Activated naive CD4-positive, alpha-beta T cell treated with anti-CD3 and anti-CD28 coated beads, Interleukin-2, amount 50 U/mL, for 16 hours (primary cell): ENCODE results near the gene VPS45.
"Not testable (repeated sequence)": the region's sequence is repeated elsewhere in the genome, so short reads cannot be mapped to it uniquely, and the experiment has no call there.

ENCODE experiments used
- DNase-seq: peaks from one replicate; pipeline ENCODE4 v3.0.0-alpha.2; 2020

VPS45 gene

DNA sequence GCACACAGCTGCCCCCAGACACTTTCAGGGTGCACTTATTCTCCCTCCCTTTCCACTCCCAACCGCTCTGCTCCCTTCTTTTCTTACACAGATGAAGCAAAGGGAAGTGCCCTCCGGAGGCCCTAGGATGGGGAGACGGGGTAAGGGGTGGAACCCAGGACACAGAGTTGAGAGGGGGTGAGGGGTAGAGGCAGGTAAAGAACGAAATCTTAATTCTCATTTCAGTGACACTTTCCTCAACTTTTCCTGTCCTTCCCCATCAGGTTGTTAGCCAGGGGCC lies 94.9 kb downstream of the VPS45 start:
- no peak for DNase-seq

DNA sequence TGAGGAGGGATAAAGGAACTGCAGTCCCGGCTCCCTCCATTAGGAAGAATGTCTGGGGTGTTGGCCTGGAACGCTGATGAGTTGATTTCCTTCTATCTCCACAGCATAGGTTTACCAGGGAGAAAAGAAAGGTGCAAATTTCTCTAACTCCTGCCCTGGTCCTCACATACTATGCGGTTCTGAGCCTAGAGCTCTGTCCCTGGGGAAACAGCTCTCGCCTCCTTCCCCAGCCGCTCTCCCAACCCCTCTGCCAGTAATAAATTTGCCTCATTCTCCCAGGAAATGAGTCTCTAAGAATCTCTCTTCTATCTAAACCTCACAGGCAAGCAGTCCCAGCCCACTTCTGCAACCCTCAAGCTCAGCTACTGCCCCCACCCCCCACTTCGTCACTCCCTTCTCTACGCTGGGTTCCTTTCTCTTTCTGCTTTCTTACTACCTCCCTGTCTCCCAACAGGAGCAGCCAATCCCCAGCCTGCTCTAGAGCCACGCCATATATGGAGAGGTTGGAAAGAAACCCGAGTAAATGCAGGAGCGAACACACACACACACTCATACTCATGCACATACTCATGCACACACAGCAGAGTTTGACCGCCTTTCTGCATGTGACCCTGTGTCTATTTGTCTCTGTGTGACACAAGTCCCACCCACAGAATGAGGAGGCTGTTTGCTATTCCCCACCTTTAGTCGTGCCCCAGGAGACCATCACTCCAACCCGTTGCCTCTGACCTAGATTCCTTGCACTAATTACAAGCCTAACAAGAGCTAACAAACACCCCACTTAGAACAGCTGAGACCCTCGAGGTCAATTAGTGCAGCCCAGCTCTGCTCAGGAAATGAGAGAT lies 95.5 kb downstream of the VPS45 start:
- DNase-seq, result peak; percentile 18

DNA sequence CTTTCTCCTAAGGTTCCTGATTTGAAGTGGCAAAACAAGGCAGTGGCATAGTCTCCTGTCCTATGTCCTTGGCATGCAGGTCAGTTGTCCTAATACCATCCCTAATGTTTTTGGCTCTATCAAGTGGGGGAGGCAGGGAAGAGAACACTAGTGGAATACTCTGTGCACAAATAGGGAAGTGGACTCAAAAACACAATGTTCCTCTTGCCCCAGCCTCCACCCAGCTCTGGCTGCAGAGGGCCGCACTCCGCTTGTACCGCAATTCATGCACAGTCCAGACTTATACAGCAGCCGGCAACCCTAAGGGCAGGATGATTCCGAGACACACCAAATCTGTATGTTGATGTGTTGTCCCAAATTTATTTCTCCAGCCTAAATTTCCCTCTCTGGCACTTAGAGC lies 96.6 kb downstream of the VPS45 start:
- DNase-seq, result no peak

DNA sequence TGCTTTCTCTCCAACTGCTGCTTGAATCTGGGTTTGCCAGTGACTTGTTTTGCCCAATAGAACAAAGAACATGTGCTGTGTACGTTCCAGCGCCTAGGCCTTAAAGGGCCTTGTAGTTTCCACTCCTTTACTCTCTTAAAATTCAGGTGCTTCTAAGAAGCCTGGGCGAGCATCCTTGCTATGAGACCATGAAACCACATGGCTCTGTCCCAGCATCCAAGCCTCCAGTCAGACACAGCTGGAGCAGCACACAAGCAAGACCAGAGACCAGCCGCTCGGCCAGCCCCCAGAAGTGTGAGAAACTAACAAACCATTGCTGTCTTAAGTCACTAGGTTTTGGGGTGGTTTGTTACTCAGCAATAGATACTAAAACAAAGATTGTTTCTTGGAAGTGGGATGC lies 97.2 kb downstream of the VPS45 start:
- no peak for DNase-seq

DNA sequence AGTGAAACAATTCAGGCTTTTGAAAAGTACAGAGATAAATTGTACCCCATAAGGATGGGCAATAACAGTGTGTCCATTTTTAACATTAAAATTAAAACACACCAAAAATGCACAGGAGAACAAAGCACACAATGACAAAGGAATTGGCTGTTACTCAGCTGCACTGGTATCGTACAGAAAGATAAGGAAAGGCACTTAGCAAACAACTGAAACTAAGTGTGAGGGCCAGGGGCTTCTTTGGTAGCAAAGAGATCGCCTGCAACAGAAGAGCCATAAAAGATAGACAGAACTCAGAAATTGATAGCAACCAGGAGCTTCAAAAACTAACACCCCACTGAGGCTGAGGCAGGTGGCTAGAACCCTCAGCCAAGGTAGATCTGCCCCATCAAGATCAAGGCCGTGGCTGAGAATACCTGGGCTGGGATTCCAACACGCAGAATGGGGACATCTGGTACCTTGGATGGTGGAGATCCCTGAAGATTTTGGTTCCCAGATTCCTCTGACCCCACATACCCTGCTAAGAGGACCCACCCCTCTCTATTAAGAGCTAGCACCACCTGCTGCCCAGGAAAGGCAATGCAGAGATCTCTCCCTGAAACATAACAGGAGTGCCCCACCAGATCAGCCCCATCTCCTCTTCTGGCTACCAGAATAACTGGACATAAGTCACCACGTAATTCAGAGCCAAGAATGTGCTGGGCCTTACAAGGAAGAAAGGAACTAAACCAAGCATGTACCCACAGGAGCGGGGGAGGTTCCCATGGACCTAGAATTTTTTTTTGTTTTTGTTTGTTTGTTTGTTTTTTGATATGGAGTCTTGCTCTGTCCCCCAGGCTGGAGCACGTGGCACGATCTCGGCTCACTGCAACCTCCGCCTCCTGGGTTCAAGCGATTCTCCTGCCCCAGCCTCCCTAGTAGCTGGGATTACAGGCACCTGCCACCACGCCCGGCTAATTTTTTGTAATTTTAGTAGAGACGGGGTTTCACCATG lies 98.3 kb downstream of the VPS45 start:
- peak; percentile 53 for DNase-seq

DNA sequence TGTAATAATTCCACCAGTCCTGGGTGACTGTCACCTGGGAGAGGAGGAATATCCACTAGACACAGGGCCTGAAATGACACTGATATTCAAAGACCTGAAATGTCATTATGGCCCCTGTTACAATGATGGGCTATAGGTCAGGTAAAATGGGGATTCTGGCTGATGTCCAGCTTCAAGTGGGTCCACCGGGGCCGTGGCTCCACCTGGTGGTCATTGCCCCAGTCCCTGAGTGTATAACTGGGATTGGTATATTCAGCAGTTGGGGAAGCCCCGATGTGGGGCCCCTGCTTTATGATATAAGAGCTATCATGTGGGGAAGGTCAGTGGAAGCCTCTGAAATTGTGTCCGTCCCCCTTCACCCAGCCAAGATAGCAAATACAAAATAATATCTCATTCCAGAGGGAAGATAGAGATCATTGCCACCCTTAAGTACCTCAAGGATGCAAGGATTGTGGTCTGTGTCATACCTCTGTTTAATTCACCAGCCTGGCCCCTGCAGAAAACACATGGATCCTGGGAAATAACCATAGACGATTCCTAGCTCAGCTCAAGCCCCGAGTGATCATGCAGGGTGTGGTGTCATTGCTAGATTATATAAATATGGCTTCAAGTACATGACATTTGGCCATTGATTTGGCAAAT lies 101.5 kb downstream of the VPS45 start:
- peak; percentile 41 for DNase-seq

DNA sequence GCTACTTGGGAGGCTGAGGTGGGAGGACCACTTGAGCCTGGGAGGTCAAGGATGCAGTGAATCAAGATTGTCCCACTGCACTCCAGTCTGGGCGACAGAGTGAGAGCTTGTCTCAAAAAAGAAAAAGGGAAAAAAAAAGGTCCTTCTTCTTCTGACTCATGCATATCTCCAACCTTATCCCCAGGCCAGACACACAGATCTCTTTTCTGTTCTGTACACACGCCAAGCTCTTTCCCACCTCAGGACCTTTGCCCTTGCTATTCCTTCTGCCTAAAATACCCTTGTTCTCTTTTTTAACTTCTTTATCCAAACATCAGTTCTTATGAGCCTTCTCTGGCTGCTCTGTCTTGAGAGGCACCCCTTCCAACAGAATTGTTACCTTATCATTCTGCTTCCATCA lies 104.2 kb downstream of the VPS45 start:
- DNase-seq, result no peak

DNA sequence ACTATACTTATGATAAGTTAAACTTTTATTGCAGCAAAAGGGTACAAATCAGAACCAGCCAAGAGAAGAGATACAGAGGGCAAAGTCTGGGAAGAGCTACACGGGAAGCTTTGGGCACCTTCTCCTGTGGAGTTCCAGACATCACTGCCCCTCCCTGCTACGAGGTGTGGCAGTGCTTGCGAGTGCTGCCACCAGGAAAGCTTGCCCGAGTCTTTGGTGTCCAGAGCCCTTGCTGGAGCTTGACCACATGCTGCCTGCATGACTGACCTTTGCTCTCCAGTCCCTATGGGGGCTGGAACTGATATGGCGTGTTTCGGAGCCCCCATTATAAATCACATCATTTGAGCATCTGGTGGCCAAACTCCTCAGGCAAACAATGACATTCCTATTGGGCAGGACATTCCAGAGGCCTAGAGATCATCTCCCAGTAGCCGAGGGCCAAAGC lies 105.6 kb downstream of the VPS45 start:
- no peak for DNase-seq

DNA sequence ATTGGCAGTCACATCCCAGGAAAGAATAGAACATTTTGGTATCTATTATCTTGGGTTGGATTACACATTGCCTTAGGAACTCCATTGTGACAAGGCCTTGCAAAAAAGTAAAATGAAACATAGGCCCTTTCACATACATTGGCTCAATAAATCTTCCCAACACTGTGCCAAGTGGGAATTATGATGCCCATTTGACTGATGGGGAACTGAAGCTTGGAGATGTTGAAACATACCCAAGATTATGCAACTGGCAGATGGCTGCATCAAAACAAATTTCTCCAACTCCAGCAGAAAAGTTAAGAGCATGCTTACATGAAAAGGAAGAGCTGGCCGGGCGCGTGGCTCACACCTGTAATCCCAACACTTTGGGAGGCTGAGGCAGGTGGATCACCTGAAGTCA lies 109.0 kb downstream of the VPS45 start:
- no peak for DNase-seq

DNA sequence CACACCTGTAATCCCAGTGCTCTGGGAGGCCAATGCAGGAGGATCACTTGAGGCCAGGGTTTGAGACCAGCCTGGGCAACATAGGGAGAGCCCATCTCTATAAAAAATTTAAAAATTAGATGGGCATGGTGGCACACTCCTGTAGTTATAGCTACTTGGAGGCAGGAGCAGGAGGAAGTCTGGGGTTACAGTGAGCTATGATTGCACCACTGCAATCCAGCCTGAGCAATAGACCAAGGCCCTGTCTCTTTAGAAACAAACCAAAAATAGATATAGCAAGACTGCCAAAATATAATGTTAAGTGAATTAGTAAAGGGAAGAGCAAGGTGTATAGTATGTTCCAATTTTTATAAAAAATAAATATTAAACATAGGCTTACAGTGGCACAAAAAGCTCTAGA lies 111.0 kb downstream of the VPS45 start:
- DNase-seq, result no peak

DNA sequence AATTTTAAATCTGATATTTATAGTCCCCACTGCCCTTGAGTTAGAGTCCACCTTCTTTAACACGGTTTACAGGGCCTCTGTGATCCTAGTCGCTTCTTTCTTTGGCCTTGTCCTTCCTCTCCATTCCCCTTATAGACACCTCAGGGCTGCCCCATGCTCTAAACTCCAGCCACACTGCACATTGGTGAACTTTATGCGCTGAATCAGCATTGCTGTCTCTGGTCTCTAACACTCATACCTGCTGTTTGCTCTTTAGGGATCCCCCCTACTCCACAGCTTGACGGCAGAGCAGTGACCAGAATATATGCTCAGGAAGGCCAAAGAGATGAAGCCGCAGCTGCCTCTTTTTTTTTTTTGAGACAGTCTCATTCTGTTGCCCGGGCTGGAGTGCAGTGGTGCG lies 112.3 kb downstream of the VPS45 start:
- no peak for DNase-seq

DNA sequence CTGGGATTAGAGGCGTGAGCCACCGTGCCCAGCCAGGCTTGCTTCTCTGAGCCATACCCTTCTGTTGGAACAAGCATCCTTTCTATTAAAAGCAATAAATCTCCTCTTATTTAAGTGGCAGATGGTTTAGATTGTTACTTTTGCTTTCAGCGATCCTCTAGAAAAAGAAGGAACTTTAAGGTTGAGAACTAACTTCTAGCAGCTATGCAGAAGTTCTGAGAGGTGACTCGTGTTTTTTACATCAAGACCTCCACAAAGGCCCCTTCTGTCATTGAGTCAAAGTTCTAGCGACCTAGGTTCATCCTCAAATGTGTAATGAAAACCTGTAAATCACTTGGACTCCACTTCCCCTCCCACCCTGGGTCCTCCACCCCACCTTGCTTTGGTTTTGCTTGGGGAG lies 112.9 kb downstream of the VPS45 start:
- DNase-seq, result no peak

DNA sequence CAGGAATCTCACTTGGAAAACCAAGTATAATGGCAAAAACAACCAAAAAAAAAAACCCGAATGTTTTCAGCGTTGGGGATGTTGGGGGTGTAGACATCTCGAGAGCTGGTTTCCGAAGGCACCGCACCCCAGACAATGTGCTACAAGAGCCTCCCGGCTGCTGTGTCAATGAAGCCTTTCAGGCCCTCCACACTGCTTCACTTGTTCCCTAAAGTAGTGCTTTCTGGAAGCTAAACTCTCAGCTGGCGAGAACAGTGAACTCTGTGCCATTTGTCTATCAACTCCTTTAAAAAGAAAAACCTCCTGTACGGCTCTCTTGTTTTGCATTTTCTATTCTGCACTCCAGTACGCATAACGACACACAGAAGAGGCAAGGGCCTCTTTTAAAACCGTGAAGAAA lies 114.7 kb downstream of the VPS45 start:
- no peak for DNase-seq

DNA sequence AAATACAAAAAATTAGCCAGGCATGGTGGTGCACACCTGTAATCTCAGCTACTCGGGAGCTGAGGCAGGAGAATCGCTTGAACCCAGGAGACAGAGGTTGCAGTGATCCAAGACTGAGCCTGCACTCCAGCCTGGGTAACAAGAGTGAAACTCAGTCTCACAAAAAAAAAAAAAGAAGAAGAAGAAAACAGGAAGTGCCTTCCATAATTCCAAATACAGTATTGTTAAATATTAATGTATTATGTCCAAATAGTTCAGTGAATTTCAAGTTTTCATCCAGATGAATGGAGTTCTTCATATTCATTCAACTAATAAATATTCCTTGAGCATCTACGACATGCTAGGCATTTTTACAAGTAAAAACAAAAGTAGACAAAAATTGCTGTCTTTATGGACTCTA lies 115.5 kb downstream of the VPS45 start:
- DNase-seq, result no peak

DNA sequence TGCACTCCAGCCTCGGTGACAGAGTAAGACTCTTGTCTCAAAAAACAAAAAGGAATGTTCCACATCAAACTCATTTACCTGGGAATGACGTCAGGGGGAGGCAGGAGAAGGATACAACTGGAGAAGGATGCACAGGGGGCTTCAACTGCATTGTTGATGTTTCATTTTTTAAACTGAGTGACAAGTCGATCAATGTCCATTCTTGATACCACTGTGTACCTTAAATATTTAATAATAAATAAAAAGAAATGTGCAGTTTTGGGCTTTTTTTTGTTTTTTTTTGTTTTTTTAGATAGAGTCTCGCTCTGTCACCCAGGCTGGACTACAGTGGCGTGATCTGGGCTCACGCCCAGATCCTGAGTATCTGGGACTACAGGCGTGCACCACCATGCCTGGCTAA lies 117.9 kb downstream of the VPS45 start:
- no peak for DNase-seq

DNA sequence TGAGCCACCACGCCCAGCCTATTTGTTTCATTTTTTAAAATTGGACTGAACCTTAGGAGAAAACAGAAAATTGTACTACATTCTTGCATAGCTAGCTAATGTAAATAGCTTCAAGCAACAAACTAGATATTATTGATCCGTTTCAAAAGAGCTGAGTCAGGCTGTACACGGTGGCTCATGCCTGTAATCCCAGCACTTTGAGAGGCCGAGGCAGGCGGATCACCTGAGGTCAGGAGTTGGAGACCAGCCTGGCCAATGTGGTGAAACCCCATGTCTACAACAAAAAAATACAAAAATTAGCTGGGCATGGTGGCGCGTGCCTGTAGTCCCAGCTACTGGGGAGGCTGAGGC lies 118.8 kb downstream of the VPS45 start:
- not testable (repeated sequence) for DNase-seq

DNA sequence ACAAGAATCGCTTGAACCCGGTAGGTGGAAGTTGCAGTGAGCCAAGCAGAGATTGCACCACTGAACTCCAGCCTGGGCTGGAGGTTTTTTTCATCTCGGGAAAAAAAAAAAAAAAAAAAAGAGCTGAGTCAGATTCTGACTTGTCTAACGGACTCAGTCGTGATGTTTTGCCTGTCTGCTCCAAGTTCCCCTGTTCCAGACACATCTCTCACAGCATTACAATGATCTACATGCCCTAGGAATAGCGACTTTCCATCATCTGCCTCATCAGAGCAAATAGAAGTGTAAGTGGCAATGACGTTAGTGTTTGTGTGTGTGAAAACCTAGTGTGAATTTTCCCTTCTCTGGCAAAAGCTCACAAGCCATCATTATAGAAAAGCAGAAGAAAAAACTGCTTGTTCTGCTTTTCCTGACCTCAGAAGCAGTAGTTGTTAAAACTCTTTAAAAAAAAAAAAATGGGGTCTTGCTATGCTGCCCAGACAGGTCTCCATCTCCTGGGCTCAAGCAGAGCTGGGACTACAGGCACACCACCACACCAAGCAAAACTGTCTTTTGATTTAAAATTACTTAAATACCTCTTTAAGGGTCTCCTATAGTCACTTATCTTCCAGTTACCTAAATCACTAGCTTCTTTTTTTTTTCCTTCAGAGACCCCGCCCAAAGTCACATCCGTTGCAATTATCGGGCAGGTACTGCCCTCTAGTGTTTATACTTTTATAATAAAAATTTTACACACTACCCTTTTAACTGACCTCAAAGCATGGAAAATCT lies 119.4 kb downstream of the VPS45 start:
- peak; percentile 12 for DNase-seq

DNA sequence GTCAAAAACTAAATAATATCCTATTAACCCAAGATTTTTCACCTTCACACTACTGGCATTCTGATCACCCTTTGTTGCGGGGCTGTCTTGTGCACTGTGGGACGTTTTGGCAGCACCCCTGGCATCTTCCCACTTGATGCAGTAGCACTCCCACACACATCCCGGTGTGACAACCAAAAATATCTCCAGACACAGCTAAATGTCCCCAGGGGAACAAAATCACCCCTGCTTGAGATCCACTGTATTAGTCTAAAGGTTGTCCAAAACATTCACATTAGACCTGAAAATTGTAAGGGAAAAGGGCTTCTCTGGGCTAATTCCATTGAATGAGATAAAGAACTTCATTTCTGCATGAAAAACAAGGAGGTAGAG lies 120.0 kb downstream of the VPS45 start:
- DNase-seq, result no peak

DNA sequence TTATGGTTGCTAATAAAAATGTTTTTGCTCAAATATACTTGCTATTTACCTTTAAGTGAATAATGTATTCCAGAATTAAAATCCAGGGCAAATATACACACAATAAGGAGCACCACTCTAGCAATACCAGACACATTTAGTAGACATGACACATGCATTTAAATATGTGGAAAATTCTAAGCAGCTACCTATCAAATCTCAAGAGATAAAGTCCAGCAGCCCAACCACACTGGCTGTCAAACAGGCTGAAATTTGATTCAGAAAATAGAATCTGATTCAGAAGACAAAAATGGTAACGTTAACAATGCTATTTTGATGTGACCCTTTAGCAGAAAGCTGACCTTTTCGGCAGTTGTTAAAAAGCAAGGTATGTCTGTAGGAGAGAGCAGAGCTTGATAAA lies 124.4 kb downstream of the VPS45 start:
- no peak for DNase-seq

DNA sequence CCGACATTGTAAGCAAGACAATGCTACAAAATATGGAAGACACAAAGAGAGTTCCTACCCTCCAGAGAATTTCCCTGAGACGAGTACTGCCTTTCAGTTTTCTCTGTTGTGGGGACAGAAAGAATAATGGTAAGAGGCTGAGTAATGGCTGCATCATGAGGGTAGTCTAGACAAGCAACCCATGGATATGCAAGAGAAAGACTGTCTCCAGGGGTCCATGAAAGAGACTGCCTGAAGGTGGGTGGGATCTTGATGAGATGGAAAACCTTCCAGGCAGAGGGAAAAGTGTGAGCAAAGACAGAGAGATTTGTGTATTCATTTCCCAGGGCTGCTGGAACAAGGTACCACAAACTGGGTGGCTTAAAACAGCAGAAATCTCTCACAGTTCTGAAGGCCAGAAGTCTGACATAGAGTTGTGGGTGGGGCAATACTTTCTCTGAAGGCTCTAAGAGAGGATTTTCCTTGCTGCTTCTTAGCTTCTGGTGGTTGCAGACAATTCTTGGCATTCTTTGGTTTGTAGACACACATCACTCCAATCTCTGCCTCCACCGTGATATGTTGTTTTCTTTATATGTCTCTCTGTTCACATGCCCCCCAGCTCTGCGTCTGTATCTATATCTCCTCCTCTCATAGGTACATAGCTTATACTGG lies 126.9 kb downstream of the VPS45 start:
- no peak for DNase-seq
